H1 (cell line): ENCODE results near the gene CHMP5. TPM values are rescaled to one million over a fixed set of nuclear protein-coding genes. Genes with fewer than 3 reads are reported as not detected.

ENCODE experiments used
- ASH2L ChIP-seq: fragments of 200-600, 300-600 bp; sonication (generic); IDR thresholded peaks from one replicate; pipeline ENCODE4 v1.7.1; 2017; ENCODE audit warnings: low read length
- CHD7 ChIP-seq: fragments of 300-600 bp; sonication (generic); IDR thresholded peaks from 2 replicates; pipeline ENCODE4 v1.7.1; 2012; ENCODE audit warnings: low read length, moderate library complexity, mild to moderate bottlenecking, inconsistent platforms; ENCODE audit not compliant: insufficient replicate concordance
- CREB1 ChIP-seq: IDR thresholded peaks from 2 replicates; pipeline ENCODE4 v1.6.1; 2012; ENCODE audit warnings: inconsistent platforms
- CTBP2 ChIP-seq: IDR thresholded peaks from 2 replicates; pipeline ENCODE4 v1.7.0; 2011; ENCODE audit warnings: borderline replicate concordance, mild to moderate bottlenecking, moderate library complexity, mixed read lengths, low read length; ENCODE audit not compliant: insufficient read depth, insufficient read length
- EGR1 ChIP-seq: IDR thresholded peaks from 2 replicates; pipeline ENCODE4 v1.6.1; 2011; ENCODE audit warnings: low read depth, low read length, borderline replicate concordance
- EP300 ChIP-seq, 2 experiments: IDR thresholded peaks; 1 replicate in 1 of 2; 2 replicates in 1 of 2; pipeline ENCODE4 v1.6.1; 2011 to 2012; ENCODE audit warnings: low read depth in 2 of 2, low read length in 2 of 2, mild to moderate bottlenecking in 2 of 2, borderline replicate concordance in 1 of 2, inconsistent platforms in 1 of 2, moderate library complexity in 1 of 2
- KDM4A ChIP-seq: IDR thresholded peaks from one replicate; pipeline ENCODE4 v1.7.1; 2012; ENCODE audit warnings: low read depth, mild to moderate bottlenecking, moderate library complexity, low read length, inconsistent platforms; ENCODE audit not compliant: severe bottlenecking
- POLR2A ChIP-seq, 2 experiments: IDR thresholded peaks; 1 replicate in 1 of 2; 2 replicates in 1 of 2; pipeline ENCODE4 v1.6.1; 2011; ENCODE audit warnings: low read depth in 2 of 2, low read length in 2 of 2, mild to moderate bottlenecking in 2 of 2; ENCODE audit errors: control extremely low read depth in 1 of 2
- POLR2AphosphoS5 ChIP-seq: IDR thresholded peaks from 2 replicates; pipeline ENCODE4 v1.6.1; 2011; ENCODE audit warnings: low read depth, low read length
- RBBP5 ChIP-seq: IDR thresholded peaks from 2 replicates; pipeline ENCODE4 v1.7.1; 2012; ENCODE audit warnings: low read depth, mild to moderate bottlenecking, inconsistent platforms, low read length, moderate library complexity, borderline replicate concordance
- SP1 ChIP-seq: IDR thresholded peaks from 2 replicates; pipeline ENCODE4 v1.6.1; 2011; ENCODE audit warnings: low read depth, low read length
- SP4 ChIP-seq: IDR thresholded peaks from 2 replicates; pipeline ENCODE4 v1.6.1; 2012; ENCODE audit warnings: low read length, inconsistent platforms
- TAF7 ChIP-seq: optimal IDR thresholded peaks from 2 replicates; pipeline ENCODE3; 2011; ENCODE audit warnings: low read depth, mild to moderate bottlenecking, inconsistent platforms, low read length, moderate library complexity, borderline replicate concordance
- polyA plus RNA-seq, 7 experiments: library from polyadenylated mRNA; depleted of rRNA in 3 of 7; stranded (reverse) in 5 of 7; unstranded in 2 of 7; fragments of >200 nt in 5 of 7; fragments of 200-250 nt in 2 of 7; gene quantifications; 1 replicate in 5 of 7; 2 replicates in 1 of 7; 4 replicates in 1 of 7; pipeline versions ENCODE4 v1.2.1 to v1.2.3, GENCODE V29; 2011 to 2013; ENCODE audit warnings: missing spikeins in 2 of 7, mixed read lengths in 2 of 7
- total RNA-seq: library from RNA; stranded (reverse); fragmentation: NEBNext Ultra II Directional; extraction: Animal tissue kit (Norgen Biotek cat#: 25700); gene quantifications from 2 replicates; pipeline ENCODE4 v1.2.1, GENCODE V29; 2021

CHMP5 gene
- total and polyA plus RNA-seq, 2 of the 8 experiments (the other 6 are each of a cell fraction or from before 2014, with no cell fraction given), result 25.0 to 47.3 TPM

- no peak for TF ChIP-seq CHD7
- no peak for TF ChIP-seq CTBP2
- TF ChIP-seq ASH2L, result no peak
- no peak for TF ChIP-seq RBBP5
- no peak for TF ChIP-seq POLR2AphosphoS5
- TF ChIP-seq SP4, result no peak
- no peak for TF ChIP-seq CREB1
- no peak for TF ChIP-seq TAF7
- no peak for TF ChIP-seq SP1
- TF ChIP-seq KDM4A, result no peak
- no peak for TF ChIP-seq POLR2A (IDR thresholded peaks at IDR 0.05; ENCODE audit: control extremely low read depth in 1 of 2, low read depth in 2 of 2, low read length in 2 of 2)
- no peak for TF ChIP-seq EGR1
- TF ChIP-seq EP300 (IDR thresholded peaks at IDR 0.05; ENCODE audit: borderline replicate concordance in 1 of 2, low read depth in 2 of 2, low read length in 2 of 2), result no peak
Measured at GRCh38 chr9:33307067-33307466, 42.2 kb downstream of the CHMP5 start (continued).
